Nephron (organoid): ENCODE measurements around the gene GRIP2.

ENCODE experiments used
- H3K27ac Mint-ChIP-seq, 3 experiments: 2 replicates each; pipeline ENCODE4 v1.8.0; 2020; ENCODE audit warnings: mixed read lengths in 3 of 3, mild to moderate bottlenecking in 2 of 3, moderate library complexity in 1 of 3
- H3K27me3 Mint-ChIP-seq: 2 replicates; pipeline ENCODE4 v1.8.0; 2021; ENCODE audit warnings: low read depth, mild to moderate bottlenecking, moderate library complexity, mixed read lengths
- H3K36me3 Mint-ChIP-seq: 2 replicates; pipeline ENCODE4 v1.8.0; 2020; ENCODE audit warnings: low read depth, mixed read lengths
- H3K4me1 Mint-ChIP-seq: 2 replicates; pipeline ENCODE4 v1.8.0; 2020; ENCODE audit warnings: mixed read lengths
- H3K4me3 Mint-ChIP-seq, 3 experiments: 2 replicates each; pipeline ENCODE4 v1.8.0; 2020; ENCODE audit warnings: mild to moderate bottlenecking in 3 of 3, mixed read lengths in 3 of 3, moderate library complexity in 2 of 3
- H3K9me3 Mint-ChIP-seq: 2 replicates; pipeline ENCODE4 v1.8.0; 2020; ENCODE audit warnings: mixed read lengths
- CTCF ChIP-seq, 3 experiments: fragments of 200-600 bp; sonication (generic); IDR thresholded peaks; one replicate each; pipeline ENCODE4 v1.5.0; 2021; ENCODE audit warnings: antibody characterized with exemption in 3 of 3; ENCODE audit not compliant: unreplicated experiment in 3 of 3

GRIP2 gene

DNA sequence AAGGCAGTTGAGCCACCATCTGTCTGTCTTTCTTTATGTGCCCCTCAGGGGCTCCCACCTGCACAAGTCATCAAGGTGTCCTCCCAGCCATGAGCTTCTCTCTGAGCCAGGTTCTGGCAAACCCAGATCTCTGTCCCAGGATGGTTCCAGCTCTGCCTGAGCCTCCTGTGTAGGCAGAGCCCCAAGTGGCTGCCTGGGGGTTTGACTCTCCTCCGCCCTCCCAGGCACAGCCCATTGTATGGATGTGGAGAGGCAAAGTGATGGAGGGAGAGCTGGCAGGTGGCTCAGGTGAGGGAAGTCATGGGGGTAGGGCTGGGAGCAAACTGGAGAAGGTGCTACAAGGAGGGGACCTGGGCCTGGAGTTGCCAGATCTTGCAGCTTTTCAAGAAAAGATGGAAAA, 56.9 kb downstream of the GRIP2 start:
- Mint-ChIP-seq H3K27ac (no peak overlapping the region), H3K9me3 (no peaks in the 10 kb centered on the region), H3K27me3 (peaks cover 4% of the 10 kb centered on the region), H3K4me1 (peaks cover 21% of the 10 kb centered on the region), H3K4me3 (no peak overlapping the region), H3K36me3 (peaks cover 47% of the 10 kb centered on the region)
- TF ChIP-seq CTCF (IDR thresholded peaks at IDR 0.05; ENCODE audit: unreplicated experiment in 3 of 3), result no peak

GRCh38 chr3:14482271-14482721, 57.8 kb downstream of the GRIP2 start:
- peaks cover 52% of the 10 kb centered on the region for H3K36me3 Mint-ChIP-seq
- peaks cover 19% of the 10 kb centered on the region for H3K4me1 Mint-ChIP-seq
- no peak overlapping the region for H3K4me3 Mint-ChIP-seq
- H3K9me3 Mint-ChIP-seq, result no peaks in the 10 kb centered on the region
- no peak for TF ChIP-seq CTCF (IDR thresholded peaks at IDR 0.05; ENCODE audit: unreplicated experiment in 3 of 3)
- H3K27me3 Mint-ChIP-seq, result peaks cover 4% of the 10 kb centered on the region
- peak overlapping the region in 1 of 3 experiments; percentile 43 for H3K27ac Mint-ChIP-seq

DNA sequence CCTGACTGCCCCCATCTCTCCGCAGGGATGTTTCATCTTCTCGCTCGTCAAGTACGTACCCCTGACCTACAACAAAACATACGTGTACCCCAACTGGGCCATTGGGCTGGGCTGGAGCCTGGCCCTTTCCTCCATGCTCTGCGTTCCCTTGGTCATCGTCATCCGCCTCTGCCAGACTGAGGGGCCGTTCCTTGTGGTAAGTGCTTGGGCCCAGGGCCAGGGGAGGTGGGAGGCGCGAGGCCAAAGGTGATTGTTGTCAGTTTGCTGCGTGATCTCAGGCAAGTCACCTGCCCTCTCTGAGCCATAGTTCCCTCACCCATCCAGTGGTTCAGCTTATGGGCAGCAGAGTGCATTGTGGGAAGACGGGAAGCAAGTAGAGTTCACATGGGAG, 58.5 kb downstream of the GRIP2 start:
- peaks cover 19% of the 10 kb centered on the region for H3K4me1 Mint-ChIP-seq
- H3K9me3 Mint-ChIP-seq, result no peaks in the 10 kb centered on the region
- no peak overlapping the region for H3K4me3 Mint-ChIP-seq
- peaks cover 52% of the 10 kb centered on the region for H3K36me3 Mint-ChIP-seq
- no peak for TF ChIP-seq CTCF (IDR thresholded peaks at IDR 0.05; ENCODE audit: unreplicated experiment in 3 of 3)
- H3K27ac Mint-ChIP-seq, result peak overlapping the region in 1 of 3 experiments; percentile 43
- H3K27me3 Mint-ChIP-seq, result peaks cover 4% of the 10 kb centered on the region

DNA sequence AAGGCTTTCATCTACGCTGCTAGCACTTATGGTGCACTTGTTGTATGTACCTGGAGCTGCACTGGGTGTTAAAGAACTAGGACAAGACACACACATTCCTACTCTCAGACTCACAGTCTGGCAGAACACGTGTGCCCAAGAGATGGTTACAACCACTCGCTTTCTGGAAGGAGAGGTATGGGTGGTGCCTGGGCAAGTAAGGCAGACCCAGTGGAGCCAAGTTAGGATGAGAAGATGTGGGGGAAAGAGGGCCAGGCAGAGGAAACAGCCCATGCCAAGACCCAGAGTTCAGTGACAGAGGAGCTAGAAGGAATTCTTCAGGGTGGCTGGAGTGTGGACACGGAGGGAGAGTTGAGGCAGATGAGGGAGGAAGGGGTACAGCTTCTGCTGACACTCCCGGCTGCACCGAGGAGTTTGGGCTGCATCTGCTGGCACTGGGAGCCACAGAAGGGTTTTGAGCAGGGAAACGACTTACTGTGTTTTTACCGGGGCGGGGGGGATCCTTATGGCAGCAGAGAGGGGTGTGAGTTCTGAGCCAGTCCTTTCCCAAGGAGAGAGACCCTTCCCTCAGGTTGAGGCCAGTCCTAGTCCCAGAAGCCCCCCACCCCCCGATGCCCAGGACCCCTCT, 59.0 kb downstream of the GRIP2 start:
- TF ChIP-seq CTCF (IDR thresholded peaks at IDR 0.05; ENCODE audit: unreplicated experiment in 3 of 3), result no peak
- peak overlapping the region in 1 of 3 experiments; percentile 74 for H3K27ac Mint-ChIP-seq
- H3K4me1 Mint-ChIP-seq, result peaks cover 20% of the 10 kb centered on the region
- H3K4me3 Mint-ChIP-seq, result no peak overlapping the region
- H3K9me3 Mint-ChIP-seq, result no peaks in the 10 kb centered on the region
- H3K27me3 Mint-ChIP-seq, result peaks cover 4% of the 10 kb centered on the region
- H3K36me3 Mint-ChIP-seq, result peaks cover 54% of the 10 kb centered on the region

DNA sequence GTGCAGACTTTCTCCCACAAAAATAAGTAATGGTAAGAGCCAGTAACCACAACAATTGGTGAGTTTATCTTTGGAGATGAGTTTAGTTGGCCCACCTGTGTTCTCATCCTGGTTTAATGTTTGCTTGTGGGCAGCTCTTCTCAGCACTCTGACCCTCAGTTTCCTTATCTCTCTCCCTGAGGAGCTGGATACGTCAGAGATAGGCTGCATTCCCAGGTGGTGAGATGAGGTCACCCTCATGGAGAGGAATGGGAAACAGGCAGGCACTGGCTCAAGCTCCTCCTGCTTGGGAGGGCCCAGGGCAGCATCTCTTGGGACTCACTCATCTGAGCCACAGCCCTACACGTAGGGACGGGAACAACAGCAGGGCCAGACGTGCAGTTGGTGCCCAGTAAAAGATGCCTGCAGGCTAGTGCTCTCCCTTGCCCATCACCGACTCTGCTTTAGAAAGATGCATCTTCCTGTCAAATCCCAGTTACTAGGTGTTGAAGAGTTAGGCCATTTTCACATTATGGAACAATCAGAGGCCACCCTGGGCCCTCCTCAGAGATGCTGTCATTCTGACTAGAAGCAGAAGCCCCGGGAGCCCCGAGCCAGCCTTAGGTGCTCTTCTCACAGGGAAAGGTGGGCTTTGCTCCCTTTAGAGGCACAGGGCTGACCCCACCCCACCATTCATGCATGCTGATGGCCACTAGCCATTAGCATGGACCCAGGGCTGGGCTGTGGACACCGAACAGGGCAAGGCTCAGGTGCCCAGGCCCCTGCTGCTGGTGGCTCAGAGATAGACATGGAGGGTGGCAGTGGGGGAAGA, 59.7 kb downstream of the GRIP2 start:
- H3K4me3 Mint-ChIP-seq, result no peak overlapping the region
- H3K27me3 Mint-ChIP-seq, result peaks cover 4% of the 10 kb centered on the region
- H3K4me1 Mint-ChIP-seq, result peaks cover 27% of the 10 kb centered on the region
- H3K9me3 Mint-ChIP-seq, result no peaks in the 10 kb centered on the region
- peaks cover 58% of the 10 kb centered on the region for H3K36me3 Mint-ChIP-seq
- no peak for TF ChIP-seq CTCF (IDR thresholded peaks at IDR 0.05; ENCODE audit: unreplicated experiment in 3 of 3)
- H3K27ac Mint-ChIP-seq, result peak overlapping the region in 1 of 3 experiments; percentile 74
